HG02938 (cell line): ENCODE measurements around the gene TMEM126B.

Experiments
- ATAC-seq: cut with Tn5 transposase; IDR thresholded peaks from one replicate; pipeline ENCODE4 v1.9.1; 2021; ENCODE audit warnings: mild to moderate bottlenecking, moderate library complexity; ENCODE audit not compliant: unreplicated experiment

Gene TMEM126B

DNA sequence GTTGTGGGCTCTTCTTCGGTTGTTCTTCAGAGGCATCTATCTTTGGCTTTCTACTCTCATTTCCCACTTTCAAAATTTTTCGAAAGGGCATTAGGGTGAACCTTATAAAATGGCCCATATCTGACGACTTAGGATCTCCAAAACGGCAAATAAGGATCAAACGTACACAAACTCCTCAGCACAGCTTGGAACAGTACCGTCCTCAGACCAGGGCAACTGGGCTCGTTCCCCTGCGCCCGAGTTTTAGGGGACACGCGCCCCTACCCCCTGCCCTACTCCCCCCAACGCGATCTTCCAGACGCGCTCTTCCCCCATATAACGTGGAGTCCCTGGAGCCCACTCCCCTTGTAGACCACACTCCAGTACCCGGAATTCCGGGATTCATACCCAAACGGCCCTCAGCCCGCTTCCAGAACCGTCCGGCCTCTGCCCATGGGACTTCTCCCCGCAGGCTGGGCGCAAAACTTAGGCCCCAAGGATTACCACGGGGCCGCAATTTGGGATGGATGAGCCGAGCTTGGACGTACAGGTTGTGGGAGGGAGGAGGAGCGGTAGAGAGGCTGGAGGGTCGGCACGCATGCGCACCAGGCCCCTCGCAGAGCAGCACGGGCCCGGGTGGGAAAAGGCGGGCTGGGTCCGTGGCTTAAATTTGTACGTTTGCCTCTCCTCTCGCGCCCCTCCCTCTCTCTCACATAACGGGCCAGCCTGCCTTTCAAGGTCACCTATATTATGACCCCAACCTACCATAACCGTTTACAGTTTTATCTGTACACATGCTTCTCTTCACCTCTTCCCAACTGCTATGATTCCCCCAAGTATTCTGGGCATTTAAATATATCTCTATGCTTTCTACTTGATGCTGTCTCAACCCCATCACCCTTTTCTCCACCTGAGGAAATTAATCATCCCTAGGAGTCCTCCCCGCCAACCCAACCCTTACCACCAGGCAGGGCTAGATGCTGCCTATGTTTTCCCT, 54.2 kb downstream of the TMEM126B start:
- peak; percentile 84 for ATAC-seq

- no peak for ATAC-seq
Observed at GRCh38 chr11:85685125-85685819, 56.9 kb downstream of the TMEM126B start.

- ATAC-seq: no peak
Observed at GRCh38 chr11:85685820-85686459, 57.5 kb downstream of the TMEM126B start, which contains the start of gene CCDC89. Gene CCDC89, minus strand, starts transcription at chr11:85686195. Its CDS starts 65 bp downstream, at chr11:85686130.
